ENCODE measurements around the gene SPG21. TPM values are rescaled to one million over a fixed set of nuclear protein-coding genes. Genes with fewer than 3 reads are reported as not detected.

The SPG21 gene
- total RNA-seq, 1 donor from 2014 or later: 35.7 TPM

- no peak for DNase-seq (ENCODE audit: low spot score)
- no peak for ATAC-seq
Observed at GRCh38 chr15:64993290-64993689, 3.6 kb upstream of the SPG21 start.

GRCh38 chr15:64991536-64992135 lies 1.9 kb upstream of the SPG21 start:
- DNase-seq (ENCODE audit: low spot score): no peak
- no peak for ATAC-seq

- DNase-seq (ENCODE audit: low spot score): no peak
- no peak for ATAC-seq
Observed at GRCh38 chr15:64990168-64990470, 405 bp upstream of the SPG21 start.

GRCh38 chr15:64987136-64987535 lies 2.6 kb downstream of the SPG21 start:
- DNase-seq (ENCODE audit: low spot score): no peak
- no peak for ATAC-seq

GRCh38 chr15:64985366-64986033 lies 4.2 kb downstream of the SPG21 start:
- DNase-seq (ENCODE audit: low spot score): no peak
- no peak for ATAC-seq

- ATAC-seq: no peak
- DNase-seq (ENCODE audit: low spot score): no peak
Observed at GRCh38 chr15:64982472-64982871, 7.2 kb downstream of the SPG21 start.

GRCh38 chr15:64981812-64982431 lies 7.8 kb downstream of the SPG21 start:
- peak; percentile 100 for ATAC-seq
- peak; percentile 78 for DNase-seq (ENCODE audit: low spot score)

GRCh38 chr15:64979252-64979710 lies 10.4 kb downstream of the SPG21 start:
- DNase-seq (ENCODE audit: low spot score): no peak
- ATAC-seq: no peak

GRCh38 chr15:64975390-64975789 lies 14.3 kb downstream of the SPG21 start:
- DNase-seq (ENCODE audit: low spot score) (no peak), ATAC-seq (no peak)

GRCh38 chr15:64970698-64971097 lies 19.0 kb downstream of the SPG21 start:
- DNase-seq (ENCODE audit: low spot score) (no peak), ATAC-seq (no peak)

- ATAC-seq (no peak), DNase-seq (ENCODE audit: low spot score) (no peak)
Observed at GRCh38 chr15:64969401-64969800, 20.3 kb downstream of the SPG21 start.

- ATAC-seq (no peak), DNase-seq (ENCODE audit: low spot score) (no peak)
Observed at GRCh38 chr15:64961013-64961412, 28.7 kb downstream of the SPG21 start.

- no peak for DNase-seq (ENCODE audit: low spot score)
- ATAC-seq: no peak
Observed at GRCh38 chr15:64960153-64960552, 29.6 kb downstream of the SPG21 start.

GRCh38 chr15:64959128-64959527 lies 30.6 kb downstream of the SPG21 start:
- ATAC-seq (no peak), DNase-seq (ENCODE audit: low spot score) (no peak)

GRCh38 chr15:64954395-64954794 lies 35.3 kb downstream of the SPG21 start:
- no peak for ATAC-seq
- DNase-seq (ENCODE audit: low spot score): no peak

GRCh38 chr15:64951777-64952418 lies 37.8 kb downstream of the SPG21 start:
- ATAC-seq: no peak
- no peak for DNase-seq (ENCODE audit: low spot score)

GRCh38 chr15:64950888-64951287 lies 38.8 kb downstream of the SPG21 start:
- no peak for DNase-seq (ENCODE audit: low spot score)
- no peak for ATAC-seq

GRCh38 chr15:64949383-64950186 lies 40.1 kb downstream of the SPG21 start:
- peak; percentile 30 for ATAC-seq
- DNase-seq (ENCODE audit: low spot score): no peak

GRCh38 chr15:64948916-64949315 lies 40.8 kb downstream of the SPG21 start:
- no peak for ATAC-seq
- no peak for DNase-seq (ENCODE audit: low spot score)

- no peak for DNase-seq (ENCODE audit: low spot score)
- no peak for ATAC-seq
Observed at GRCh38 chr15:64947211-64947610, 42.5 kb downstream of the SPG21 start.

- ATAC-seq (peak; percentile 51), DNase-seq (ENCODE audit: low spot score) (no peak)
Observed at GRCh38 chr15:64944961-64945360, 44.8 kb downstream of the SPG21 start.
